H1 (cell line): Measurements from ENCODE around the gene CATSPERD. TPM values are rescaled to one million over a fixed set of nuclear protein-coding genes. Genes with fewer than 3 reads are reported as not detected.

Source experiments
- ATF3 ChIP-seq: IDR thresholded peaks from 2 replicates; pipeline ENCODE4 v1.6.1; 2011; ENCODE audit warnings: low read depth, mild to moderate bottlenecking, low read length; ENCODE audit not compliant: insufficient read depth
- CEBPB ChIP-seq: IDR thresholded peaks from 2 replicates; pipeline ENCODE4 v1.6.1; 2012; ENCODE audit warnings: low read depth, low read length
- PHF8 ChIP-seq: fragments of 200-600 bp; sonication (generic); conservative IDR thresholded peaks from 2 replicates; pipeline ENCODE4 v1.7.1; 2012; ENCODE audit warnings: low read depth, mild to moderate bottlenecking, inconsistent platforms, low read length, moderate library complexity
- SIRT6 ChIP-seq: IDR thresholded peaks from one replicate; pipeline ENCODE4 v1.7.1; 2012; ENCODE audit warnings: low read length, inconsistent platforms
- TAF7 ChIP-seq: optimal IDR thresholded peaks from 2 replicates; pipeline ENCODE3; 2011; ENCODE audit warnings: low read depth, mild to moderate bottlenecking, inconsistent platforms, low read length, moderate library complexity, borderline replicate concordance
- polyA plus RNA-seq, 7 experiments: library from polyadenylated mRNA; depleted of rRNA in 3 of 7; stranded (reverse) in 5 of 7; unstranded in 2 of 7; fragments of >200 nt in 5 of 7; fragments of 200-250 nt in 2 of 7; gene quantifications; 1 replicate in 5 of 7; 2 replicates in 1 of 7; 4 replicates in 1 of 7; pipeline versions ENCODE4 v1.2.1 to v1.2.3, GENCODE V29; 2011 to 2013; ENCODE audit warnings: missing spikeins in 2 of 7, mixed read lengths in 2 of 7
- total RNA-seq: library from RNA; stranded (reverse); fragmentation: NEBNext Ultra II Directional; extraction: Animal tissue kit (Norgen Biotek cat#: 25700); gene quantifications from 2 replicates; pipeline ENCODE4 v1.2.1, GENCODE V29; 2021

Gene CATSPERD
- total and polyA plus RNA-seq, 2 of the 8 experiments (the other 6 are each of a cell fraction or from before 2014, with no cell fraction given) = 0.12 TPM; not detected in 1

- TF ChIP-seq TAF7 (no peak), CEBPB (no peak), PHF8 (no peak), SIRT6 (no peak), ATF3 (no peak)
Measured at GRCh38 chr19:5678071-5678718, 42.2 kb upstream of the CATSPERD start (continued).
